OCI-LY7 (cell line): Measurements from ENCODE around the gene ZNRF1. TPM values are rescaled to one million over a fixed set of nuclear protein-coding genes. Genes with fewer than 3 reads are reported as not detected.

Experiments
- BruUV-seq: library from RNA; stranded (reverse); fragments of 400-500 nt; replicated peaks from 2 replicates; lab custom pipeline; 2021; lab: Mats Ljungman, UMichigan
- CTCF ChIA-PET: fragments of 300-600 bp; sonication (Branson Sonifier 250); formaldehyde crosslinking; loops from one replicate; lab custom pipeline; 2022; ENCODE audit warnings: antibody characterized with exemption; ENCODE audit not compliant: unreplicated experiment; lab: Charles Lee
- POLR2A ChIA-PET: fragments of 300-600 bp; sonication (Branson Sonifier 250); formaldehyde crosslinking; loops from one replicate; lab custom pipeline; 2022; ENCODE audit warnings: antibody characterized with exemption; lab: Charles Lee
- DNase-seq: peaks from one replicate; pipeline ENCODE4 v3.0.0-alpha.2; 2015; ENCODE audit warnings: low spot score
- H2AFZ ChIP-seq: fragments of 200-600 bp; sonication (generic), shearing (Covaris generic); 2 replicates; pipeline ENCODE4 v1.6.1; 2014; ENCODE audit warnings: mild to moderate bottlenecking, antibody characterized with exemption, low read length, moderate library complexity
- H3K27ac ChIP-seq: fragments of 200-600 bp; sonication (generic); 2 replicates; pipeline ENCODE4 v1.5.1; 2014; ENCODE audit warnings: mixed run types, low read depth, mild to moderate bottlenecking, moderate library complexity, low read length, inconsistent platforms; ENCODE audit not compliant: poor library complexity, severe bottlenecking
- H3K36me3 ChIP-seq: fragments of 200-600 bp; sonication (generic); 2 replicates; pipeline ENCODE4 v1.6.1; 2014; ENCODE audit warnings: mild to moderate bottlenecking, antibody characterized with exemption, low read length, moderate library complexity, mixed read lengths; ENCODE audit not compliant: insufficient read depth
- H3K4me1 ChIP-seq: fragments of 200-600 bp; sonication (generic); 2 replicates; pipeline ENCODE4 v1.5.1; 2014; ENCODE audit warnings: mild to moderate bottlenecking, low read length; ENCODE audit not compliant: insufficient read depth, poor library complexity, severe bottlenecking
- H3K4me2 ChIP-seq: fragments of 200-600 bp; sonication (generic); 2 replicates; pipeline ENCODE4 v1.6.1; 2014; ENCODE audit warnings: mild to moderate bottlenecking, low read length
- H3K4me3 ChIP-seq: fragments of 200-600 bp; sonication (generic); 2 replicates; pipeline ENCODE4 v1.5.1; 2014; ENCODE audit warnings: mild to moderate bottlenecking, low read depth, low read length; ENCODE audit not compliant: poor library complexity, severe bottlenecking
- H3K79me2 ChIP-seq: fragments of 200-600 bp; sonication (generic); 2 replicates; pipeline ENCODE4 v1.6.1; 2016; ENCODE audit warnings: low read depth, mild to moderate bottlenecking, low read length, moderate library complexity, mixed read lengths; ENCODE audit not compliant: insufficient read depth
- H3K9me2 ChIP-seq: fragments of 200-600 bp; sonication (generic); 2 replicates; pipeline ENCODE4 v1.6.1; 2016; ENCODE audit warnings: mild to moderate bottlenecking, low read length, mixed read lengths; ENCODE audit not compliant: insufficient read depth
- H3K9me3 ChIP-seq: fragments of 200-600 bp; sonication (generic); 2 replicates; pipeline ENCODE4 v1.6.1; 2014; ENCODE audit warnings: mild to moderate bottlenecking, mixed run types, low read length, mixed read lengths
- H4K20me1 ChIP-seq: fragments of 200-600 bp; sonication (generic); 2 replicates; pipeline ENCODE4 v1.6.1; 2014; ENCODE audit warnings: mild to moderate bottlenecking, antibody characterized with exemption, low read length, moderate library complexity, mixed read lengths; ENCODE audit not compliant: insufficient read depth
- EZH2phosphoT487 ChIP-seq: fragments of 200-600 bp; sonication (generic); IDR thresholded peaks from 2 replicates; pipeline ENCODE4 v1.6.1; 2018; ENCODE audit warnings: low read depth, borderline replicate concordance, mild to moderate bottlenecking, mixed run types, antibody characterized with exemption, low read length, moderate library complexity, mixed read lengths
- intact Hi-C: fragments of 100-400 bp; cut with micrococcal nuclease; formaldehyde crosslinking; loops from one replicate; pipeline ENCODE4 v1.10.0; 2022; ENCODE audit not compliant: unreplicated experiment
- total RNA-seq, 2 experiments: library from RNA; depleted of rRNA in 1 of 2; stranded (reverse); fragments of >200 nt in 1 of 2; shearing (Covaris generic) in 1 of 2; gene quantifications; 2 replicates each; pipeline ENCODE4 v1.2.3, GENCODE V29; 2014 to 2022
- TF ChIP-seq, protein P1 (sequence below): fragments of 200-600 bp; sonication (generic); conservative IDR thresholded peaks from 2 replicates; pipeline ENCODE4 v1.5.1; 2014; ENCODE audit warnings: mild to moderate bottlenecking, antibody characterized with exemption, low read length, moderate library complexity, mixed read lengths

ZNRF1 gene
- total RNA-seq, 2 experiments from 2014 or later, result 11.8 to 23.7 TPM

DNA sequence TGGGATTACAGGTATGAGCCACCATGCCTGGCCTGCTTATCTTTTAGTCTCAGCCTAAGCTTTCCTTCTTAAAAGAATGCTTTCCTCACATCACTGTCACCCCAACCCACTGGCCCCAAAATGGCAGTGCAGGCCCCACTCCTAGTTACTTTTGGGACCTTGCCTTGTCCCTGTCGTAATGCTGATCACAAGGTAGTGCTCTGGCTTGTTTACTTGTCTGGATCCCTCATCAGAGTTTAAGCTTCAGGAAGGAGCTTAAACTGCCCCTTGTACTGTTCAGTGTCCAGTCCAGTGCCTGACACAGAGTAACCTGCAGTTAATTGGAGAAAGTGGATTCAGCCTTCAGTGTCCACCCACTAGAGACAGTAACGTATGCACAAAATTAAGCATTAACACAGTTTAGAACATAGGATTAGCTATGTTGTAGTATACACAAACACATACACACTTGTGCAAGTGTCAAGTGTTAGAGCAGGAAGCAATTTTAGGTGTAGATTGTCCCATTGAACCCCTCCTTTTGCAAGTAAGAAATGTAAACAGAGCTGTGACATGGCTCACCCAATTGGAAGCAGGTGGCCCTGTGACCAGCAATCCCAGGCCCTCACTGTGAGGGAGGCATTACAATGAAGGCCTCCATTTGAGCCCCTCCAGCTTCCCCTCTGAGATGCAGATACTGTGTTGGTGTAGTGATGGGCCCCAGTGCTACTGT is 73.6 kb downstream of the ZNRF1 start:
- ChIA-PET POLR2A (interaction anchor here (0.6 to 1.2 kb wide), 5 partner anchors 9 to 698 kb away, joined by 3 to 4 read pairs (median 4); no protein-coding TSS in a partner anchor), CTCF (no interaction called here)
- Histone ChIP-seq H3K4me3 (no peak overlapping the region), H3K79me2 (peaks cover 4% of the 10 kb centered on the region; the same call in 1 of the 2 replicates), H3K27ac (no peak overlapping the region), H3K9me2 (no peaks in the 10 kb centered on the region), H2AFZ (no peak overlapping the region), H3K4me2 (no peak overlapping the region), H3K9me3 (no peaks in the 10 kb centered on the region), H3K36me3 (no peaks in the 10 kb centered on the region), H4K20me1 (no peaks in the 10 kb centered on the region; the same call in 1 of the 2 replicates), H3K4me1 (peaks cover 30% of the 10 kb centered on the region)
- DNase-seq, result no peak
- no TSS peak for BruUV-seq
- intact Hi-C loops, result no loop called here
- TF ChIP-seq, protein P1, sequence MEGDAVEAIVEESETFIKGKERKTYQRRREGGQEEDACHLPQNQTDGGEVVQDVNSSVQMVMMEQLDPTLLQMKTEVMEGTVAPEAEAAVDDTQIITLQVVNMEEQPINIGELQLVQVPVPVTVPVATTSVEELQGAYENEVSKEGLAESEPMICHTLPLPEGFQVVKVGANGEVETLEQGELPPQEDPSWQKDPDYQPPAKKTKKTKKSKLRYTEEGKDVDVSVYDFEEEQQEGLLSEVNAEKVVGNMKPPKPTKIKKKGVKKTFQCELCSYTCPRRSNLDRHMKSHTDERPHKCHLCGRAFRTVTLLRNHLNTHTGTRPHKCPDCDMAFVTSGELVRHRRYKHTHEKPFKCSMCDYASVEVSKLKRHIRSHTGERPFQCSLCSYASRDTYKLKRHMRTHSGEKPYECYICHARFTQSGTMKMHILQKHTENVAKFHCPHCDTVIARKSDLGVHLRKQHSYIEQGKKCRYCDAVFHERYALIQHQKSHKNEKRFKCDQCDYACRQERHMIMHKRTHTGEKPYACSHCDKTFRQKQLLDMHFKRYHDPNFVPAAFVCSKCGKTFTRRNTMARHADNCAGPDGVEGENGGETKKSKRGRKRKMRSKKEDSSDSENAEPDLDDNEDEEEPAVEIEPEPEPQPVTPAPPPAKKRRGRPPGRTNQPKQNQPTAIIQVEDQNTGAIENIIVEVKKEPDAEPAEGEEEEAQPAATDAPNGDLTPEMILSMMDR, result no peak
- TF ChIP-seq EZH2phosphoT487, result no peak

DNA sequence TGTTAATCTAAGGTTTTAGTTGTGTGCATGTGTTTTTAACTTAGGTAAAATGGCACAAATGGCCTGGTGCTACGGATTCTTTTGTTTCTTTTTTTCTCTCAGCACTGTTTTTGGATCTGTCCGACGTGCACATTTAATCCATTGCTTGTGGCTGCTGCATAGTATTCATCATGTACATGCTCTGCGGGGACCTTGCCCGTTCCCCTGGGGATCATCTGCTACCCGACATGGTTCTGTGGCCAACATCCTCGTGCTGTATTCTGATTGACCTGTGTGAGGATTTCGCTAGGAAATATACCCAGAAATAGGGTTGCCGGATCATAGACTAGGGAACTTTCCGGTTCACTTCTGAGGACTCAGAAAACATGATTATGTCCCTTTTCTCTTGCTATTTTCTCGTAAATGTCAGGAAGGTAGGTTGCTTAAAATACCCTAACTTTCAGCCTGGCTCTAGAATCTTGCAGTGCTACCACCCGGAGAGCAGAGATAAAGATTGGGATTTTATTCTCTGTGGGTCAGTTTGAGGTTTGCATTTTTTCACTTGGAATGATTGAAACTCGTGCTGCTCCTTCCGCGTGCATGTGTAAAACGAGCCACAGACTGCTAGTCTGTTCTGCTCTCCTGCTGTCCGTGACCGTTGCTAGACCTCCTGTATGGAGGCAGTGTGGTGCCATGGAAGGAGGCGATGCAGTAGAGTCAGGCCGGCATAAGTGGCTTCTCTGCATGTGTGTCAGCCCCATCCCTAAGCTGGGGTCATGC is 74.9 kb downstream of the ZNRF1 start:
- no peak for DNase-seq
- Histone ChIP-seq H4K20me1 (no peaks in the 10 kb centered on the region), H3K4me1 (peaks cover 30% of the 10 kb centered on the region), H3K9me2 (no peaks in the 10 kb centered on the region), H3K4me3 (no peak overlapping the region), H3K9me3 (no peaks in the 10 kb centered on the region), H3K27ac (no peak overlapping the region), H3K4me2 (no peak overlapping the region), H3K36me3 (no peaks in the 10 kb centered on the region), H2AFZ (no peak overlapping the region), H3K79me2 (peaks cover 4% of the 10 kb centered on the region; the same call in 1 of the 2 replicates)
- CTCF ChIA-PET, result interaction anchor here (0.7 to 1.1 kb wide), 3 partner anchors 26 to 36 kb away, joined by 3 to 23 read pairs (median 5); no protein-coding TSS in a partner anchor
- TF ChIP-seq, protein P1, result no peak
- no peak for TF ChIP-seq EZH2phosphoT487
- no TSS peak for BruUV-seq
- intact Hi-C loops, result no loop called here
- POLR2A ChIA-PET, result interaction anchor here (1.0 to 1.5 kb wide), 3 partner anchors 9 to 35 kb away, joined by 3 to 6 read pairs (median 4); no protein-coding TSS in a partner anchor
